A549 treated with AZD9567 at 1 μM for 4 hours (cell line): ENCODE data around the gene SIDT2. TPM values are rescaled to one million over a fixed set of nuclear protein-coding genes. Genes with fewer than 3 reads are reported as not detected.

Experiments used
- total RNA-seq: library from RNA; stranded (reverse); fragments of 200-300 nt; extraction: Qiagen RNA extraction; gene quantifications from 5 replicates; pipeline ENCODE4 v1.2.3, GENCODE V29; 2022; ENCODE audit not compliant: insufficient read depth

SIDT2 gene
- 4.9 to 20.5 TPM (median 5.6 TPM) in 5 replicates for total RNA-seq

DNA sequence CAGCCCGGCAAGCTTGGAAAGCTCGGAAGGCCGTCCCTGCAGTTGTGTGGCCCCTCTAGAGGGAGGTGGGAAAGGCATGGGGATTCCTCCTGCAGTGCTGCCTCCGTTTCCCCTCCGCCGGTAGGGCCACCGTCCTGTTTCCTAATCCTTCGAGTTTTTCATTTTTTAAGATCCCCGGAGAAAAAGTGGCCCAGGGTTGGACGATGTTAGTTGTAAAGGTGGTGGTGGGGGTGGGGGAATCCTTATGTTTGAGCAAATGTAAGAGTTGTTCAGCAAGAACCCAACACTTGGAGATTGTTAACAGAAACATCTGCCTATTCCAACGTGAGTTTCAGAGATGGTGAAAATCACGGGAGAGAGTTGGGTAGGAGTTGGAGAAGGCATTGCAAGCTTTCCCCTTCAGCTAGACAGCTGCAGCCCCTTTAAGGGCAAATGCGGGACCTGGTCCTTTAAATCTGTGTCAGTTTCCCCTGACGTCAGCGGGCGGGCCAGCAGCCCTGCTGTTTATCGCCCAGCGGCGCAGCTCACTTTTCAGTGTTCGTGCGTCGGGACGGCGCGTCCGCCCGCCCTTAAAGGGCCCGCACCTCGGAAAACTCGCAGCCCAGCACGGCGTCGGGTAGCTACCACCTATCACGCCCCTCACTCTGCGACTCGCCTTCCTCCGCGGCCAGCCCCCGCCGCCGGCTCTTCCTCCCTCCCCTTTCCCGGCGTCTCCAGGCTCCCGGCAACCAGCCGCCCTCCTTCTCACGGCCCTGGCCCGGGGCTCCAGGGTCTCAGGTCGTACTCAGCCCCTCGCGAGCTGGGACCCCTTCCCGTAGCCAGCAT, at the start of gene SIDT2:
Gene SIDT2, plus strand, starts transcription at position 534 of the 825 bp plus-strand sequence. CDS start 521 bp downstream, outside the sequence.

DNA sequence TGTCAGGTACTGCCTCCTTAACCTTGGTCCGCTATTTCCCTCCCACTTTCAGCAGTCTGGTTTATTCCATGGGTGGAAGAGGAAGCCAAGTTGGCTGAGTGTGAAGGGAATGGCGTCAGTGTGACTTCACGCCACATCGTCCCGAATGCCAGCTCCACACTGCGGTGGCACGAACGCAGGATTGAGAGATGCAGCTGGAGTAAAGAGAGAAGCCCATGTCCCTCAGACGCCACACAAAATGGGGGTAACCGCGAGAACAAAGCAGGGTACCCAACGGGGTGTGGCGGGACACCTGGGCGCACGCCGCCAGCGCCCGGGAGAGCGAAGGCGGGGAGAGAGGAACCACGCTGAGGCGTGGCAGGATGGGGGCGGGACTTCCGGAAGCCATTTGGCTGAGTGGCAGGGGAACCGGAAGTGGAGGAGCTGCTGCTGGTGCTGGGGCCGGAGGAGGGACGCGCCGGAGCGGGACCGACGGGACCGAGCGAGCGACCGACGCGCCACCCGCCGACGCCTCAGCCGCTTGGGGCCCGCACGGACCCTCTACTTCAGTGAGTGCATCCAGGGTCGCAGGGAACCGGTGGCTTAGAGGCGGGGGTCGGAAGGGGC, 34.6 kb upstream of the SIDT2 start, which contains the start of gene PAFAH1B2:
Gene PAFAH1B2, plus strand, starts transcription at position 417 of the 606 bp plus-strand sequence. CDS start 8,161 bp downstream, outside the sequence.

GRCh38 chr11:117199053-117199915, 20.7 kb downstream of the SIDT2 start, which contains the start of gene TAGLN:
Gene TAGLN (plus strand): TSS chr11:117199370. CDS start chr11:117203014, 3,644 bp downstream.

DNA sequence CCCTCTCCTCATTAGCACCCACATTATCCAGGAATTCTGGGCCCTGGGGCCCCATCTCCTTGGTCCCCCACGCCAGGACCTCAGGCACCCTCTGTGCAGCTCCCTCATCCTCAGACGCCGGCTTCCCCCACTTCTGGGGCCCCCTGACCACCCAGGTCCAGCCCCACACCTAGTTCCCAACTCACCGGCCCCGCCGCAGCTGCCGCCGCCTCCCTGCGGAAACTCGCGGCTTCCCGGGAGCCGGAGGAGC, 53.2 kb downstream of the SIDT2 start, which contains the start of gene PCSK7:
Gene PCSK7, minus strand, starts transcription at position 232 of the 250 bp plus-strand sequence. CDS start 2,229 bp downstream, outside the sequence.

DNA sequence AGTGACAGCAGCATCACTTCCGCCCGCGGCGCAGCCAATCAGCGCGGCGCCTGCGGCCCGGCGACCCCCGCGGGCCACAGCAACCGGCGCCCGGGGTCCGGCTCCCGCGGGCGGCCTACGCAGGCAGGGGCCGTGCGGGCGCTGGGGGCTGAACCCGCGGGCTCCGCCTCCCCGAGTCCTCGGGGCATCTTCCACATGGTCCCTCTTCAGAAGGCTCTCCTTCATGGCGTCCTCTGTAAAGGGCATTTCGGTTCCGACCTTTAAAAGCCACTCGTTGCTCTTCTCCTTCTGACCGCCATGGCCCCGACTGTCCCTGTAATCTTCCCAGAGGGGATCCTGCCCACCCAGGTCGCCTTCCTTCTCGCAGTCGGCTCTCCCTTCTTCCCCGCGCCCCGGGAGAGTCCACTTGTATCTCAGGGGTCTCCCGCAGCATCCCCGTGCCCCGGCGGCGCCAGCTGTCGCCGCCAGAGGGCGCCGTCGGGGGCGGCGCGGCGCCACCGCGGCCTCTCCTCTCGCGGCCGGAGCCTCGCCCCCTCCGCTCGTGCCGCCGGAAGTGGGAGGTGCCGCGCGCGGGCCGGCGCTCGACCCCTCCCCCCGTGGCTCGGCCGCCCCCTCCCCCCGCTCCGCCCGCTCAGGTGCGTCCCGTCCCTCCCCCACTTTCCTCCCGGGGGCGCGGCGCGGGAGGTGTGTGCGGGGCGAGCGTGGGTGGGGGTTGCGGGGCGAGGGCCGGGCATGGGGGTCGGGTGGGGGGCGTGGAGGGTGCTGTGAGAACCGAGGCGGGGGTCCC, 53.7 kb downstream of the SIDT2 start, which contains the start of gene RNF214:
Gene RNF214, plus strand, starts transcription at position 580 of the 787 bp plus-strand sequence. CDS start 1,602 bp downstream, outside the sequence.

Other genes with a start within 250 kb of the SIDT2 start
- 7.3 to 8.2 TPM (median 7.6 TPM) in 5 replicates for gene SIK3, start 80.3 kb upstream of the SIDT2 start, total RNA-seq
- gene PAFAH1B2, start 34.5 kb upstream of the SIDT2 start, total RNA-seq = 32.2 to 57.4 TPM (median 33.7 TPM) in 5 replicates
- gene TAGLN, start 20.6 kb downstream of the SIDT2 start, total RNA-seq = 62.4 to 133 TPM (median 91.6 TPM) in 5 replicates
- gene PCSK7, start 53.3 kb downstream of the SIDT2 start, total RNA-seq = 13.6 to 20.1 TPM (median 18.2 TPM) in 5 replicates
- 8.4 to 24.2 TPM (median 10.2 TPM) in 5 replicates for gene RNF214, start 53.9 kb downstream of the SIDT2 start, total RNA-seq
- gene BACE1-AS, start 112.6 kb downstream of the SIDT2 start, total RNA-seq = 1.3 to 2.1 TPM (median 1.7 TPM) in 5 replicates
- gene BACE1, start 137.5 kb downstream of the SIDT2 start, total RNA-seq = 9.1 to 23.4 TPM (median 10.5 TPM) in 5 replicates
- 12.5 to 21.9 TPM (median 20.5 TPM) in 5 replicates for gene CEP164, start 149.1 kb downstream of the SIDT2 start, total RNA-seq